OCI-M2 (cell line): Measurements from ENCODE around the gene MYF5.
"Not testable (repeated sequence)": the region's sequence is repeated elsewhere in the genome, so short reads cannot be mapped to it uniquely, and the experiment has no call there.

Experiments
- DNase-seq: peaks from one replicate; lab custom pipeline; 2025; ENCODE audit not compliant: unreplicated experiment; lab: John Stamatoyannopoulos, UW

The MYF5 gene

GRCh38 chr12:80716696-80717469, at the start of gene MYF5:
Gene MYF5 (plus strand): TSS chr12:80716912. CDS start chr12:80717064, 152 bp downstream.
- no peak for DNase-seq

- no peak for DNase-seq
Observed at GRCh38 chr12:80670214-80670613, 46.5 kb upstream of the MYF5 start.

GRCh38 chr12:80676042-80676636, 40.6 kb upstream of the MYF5 start:
- not testable (repeated sequence) for DNase-seq

- DNase-seq, result no peak
Observed at GRCh38 chr12:80676856-80677255, 39.9 kb upstream of the MYF5 start.

- no peak for DNase-seq
Observed at GRCh38 chr12:80677994-80678393, 38.7 kb upstream of the MYF5 start.

GRCh38 chr12:80679346-80680131, 37.2 kb upstream of the MYF5 start:
- no peak for DNase-seq

- no peak for DNase-seq
Observed at GRCh38 chr12:80681287-80681686, 35.4 kb upstream of the MYF5 start.

- no peak for DNase-seq
Observed at GRCh38 chr12:80681786-80682185, 34.9 kb upstream of the MYF5 start.

- DNase-seq, result no peak
Observed at GRCh38 chr12:80684077-80684495, 32.6 kb upstream of the MYF5 start.

GRCh38 chr12:80690090-80690489, 26.6 kb upstream of the MYF5 start:
- DNase-seq, result no peak

- DNase-seq, result no peak
Observed at GRCh38 chr12:80690513-80690912, 26.2 kb upstream of the MYF5 start.

- DNase-seq, result no peak
Observed at GRCh38 chr12:80692114-80692513, 24.6 kb upstream of the MYF5 start.

GRCh38 chr12:80697270-80697887, 19.3 kb upstream of the MYF5 start:
- no peak for DNase-seq

- DNase-seq, result no peak
Observed at GRCh38 chr12:80698256-80698655, 18.5 kb upstream of the MYF5 start.

- DNase-seq, result no peak
Observed at GRCh38 chr12:80698847-80699542, 17.7 kb upstream of the MYF5 start.

- no peak for DNase-seq
Observed at GRCh38 chr12:80700327-80700726, 16.4 kb upstream of the MYF5 start.

- DNase-seq, result no peak
Observed at GRCh38 chr12:80701388-80701787, 15.3 kb upstream of the MYF5 start.

GRCh38 chr12:80702889-80703805, 13.6 kb upstream of the MYF5 start:
- no peak for DNase-seq

- no peak for DNase-seq
Observed at GRCh38 chr12:80704420-80704819, 12.3 kb upstream of the MYF5 start.
